HepG2 (cell line): ENCODE data around the gene ZMYND19. TPM values are rescaled to one million over a fixed set of nuclear protein-coding genes. Genes with fewer than 3 reads are reported as not detected.
A peak's percentile ranks its signal among the peaks of the same experiment; 100 is the strongest.

Source experiments
- DR1 ChIP-seq: sonication (generic); formaldehyde crosslinking; IDR thresholded peaks from 2 replicates; pipeline ENCODE4 v1.8.0; 2021; ENCODE audit warnings: mild to moderate bottlenecking, missing genetic modification reagents, inconsistent platforms
- FOXO4 ChIP-seq: sonication (generic); formaldehyde crosslinking; conservative IDR thresholded peaks from 2 replicates; pipeline ENCODE4 v1.8.1; 2023; ENCODE audit warnings: missing genetic modification reagents
- KDM4B ChIP-seq: sonication (generic); formaldehyde crosslinking; IDR thresholded peaks from 2 replicates; pipeline ENCODE4 v1.4.0; 2020; ENCODE audit warnings: missing genetic modification reagents
- KDM5B ChIP-seq: sonication (generic); formaldehyde crosslinking; IDR thresholded peaks from 2 replicates; pipeline ENCODE4 v1.4.0; 2020; ENCODE audit warnings: missing genetic modification reagents, mild to moderate bottlenecking, borderline replicate concordance
- MEIS2 ChIP-seq: sonication (generic); formaldehyde crosslinking; IDR thresholded peaks from 2 replicates; pipeline ENCODE4 v1.9.0; 2021; ENCODE audit warnings: mild to moderate bottlenecking, missing genetic modification reagents
- POLR2AphosphoS5 ChIP-seq: IDR thresholded peaks from 2 replicates; pipeline ENCODE4 v1.6.1; 2012; ENCODE audit warnings: low read depth, low read length
- REPIN1 ChIP-seq: sonication (generic); formaldehyde crosslinking; IDR thresholded peaks from 2 replicates; pipeline ENCODE4 v1.8.0; 2022; ENCODE audit warnings: missing genetic modification reagents, low read depth, mild to moderate bottlenecking, borderline replicate concordance
- SNAPC2 ChIP-seq: sonication (generic); formaldehyde crosslinking; IDR thresholded peaks from 2 replicates; pipeline ENCODE4 v1.8.1; 2022; ENCODE audit warnings: mild to moderate bottlenecking, missing genetic modification reagents
- TEAD2 ChIP-seq: sonication (generic); formaldehyde crosslinking; IDR thresholded peaks from 2 replicates; pipeline ENCODE4 v1.9.0; 2021; ENCODE audit warnings: missing genetic modification reagents
- ZGPAT ChIP-seq: IDR thresholded peaks from 2 replicates; pipeline ENCODE4 v1.6.1; 2016; ENCODE audit warnings: mild to moderate bottlenecking
- ZNF407 ChIP-seq: sonication (generic); formaldehyde crosslinking; IDR thresholded peaks from one replicate; pipeline ENCODE4 v1.5.1; 2020; ENCODE audit warnings: mild to moderate bottlenecking, missing genetic modification reagents; ENCODE audit errors: not compliant biosample characterization
- polyA plus RNA-seq, 8 experiments: library from polyadenylated mRNA; depleted of rRNA in 3 of 8; stranded (reverse) in 7 of 8; unstranded in 1 of 8; fragments of >200 nt; fragmentation: Illumina TruSeq in 4 of 8; extraction: Trizol in 4 of 8; gene quantifications; 2 replicates each; pipeline versions ENCODE4 v1.2.1 to v1.2.3, GENCODE V29; 2011 to 2016; ENCODE audit warnings: low read depth in 4 of 8, missing spikeins in 1 of 8, mixed read lengths in 1 of 8; ENCODE audit not compliant: insufficient read depth in 1 of 8
- total RNA-seq, 5 experiments: library from RNA; depleted of rRNA; stranded (reverse); fragments of >200 nt; fragmentation: Illumina TruSeq; extraction: Trizol; gene quantifications; 2 replicates each; pipeline ENCODE4 v1.2.3, GENCODE V29; 2016; ENCODE audit warnings: low read depth in 1 of 5
- TF ChIP-seq, protein P1 (sequence below), 2 experiments: IDR thresholded peaks; 2 replicates each; pipeline ENCODE4 v1.6.1; 2011 to 2012; ENCODE audit warnings: low read length in 2 of 2, borderline replicate concordance in 1 of 2, low read depth in 1 of 2, mild to moderate bottlenecking in 1 of 2, moderate library complexity in 1 of 2

Gene ZMYND19
- total and polyA plus RNA-seq, 2 of the 13 experiments (the other 11 are each of a cell fraction or from before 2014, with no cell fraction given): 21.3 to 38.7 TPM

GRCh38 chr9:137618105-137619067 lies 28.1 kb upstream of the ZMYND19 start, which contains the start of gene EHMT1 (continued):
- TF ChIP-seq FOXO4 (CRISPR knock-in tag) (0 out of 2 replicates have a peak, but pooled peaks have one; percentile 86), REPIN1 (CRISPR knock-in tag) (0 out of 2 replicates have a peak, but pooled peaks have one; percentile 41), KDM4B (CRISPR knock-in tag) (peak; percentile 67; the same call in 1 of the 2 replicates), ZNF407 (CRISPR knock-in tag) (no peak), ZGPAT (CRISPR knock-in tag) (peak; percentile 73; the same call in 1 of the 2 replicates), MEIS2 (CRISPR knock-in tag) (peak; percentile 65; the same call in 1 of the 2 replicates), DR1 (CRISPR knock-in tag) (0 out of 2 replicates have a peak, but pooled peaks have one; percentile 19), SNAPC2 (CRISPR knock-in tag) (no peak), POLR2AphosphoS5 (peak; percentile 62), KDM5B (CRISPR knock-in tag) (peak; percentile 49; the same call in 1 of the 2 replicates), TEAD2 (no peak)
- TF ChIP-seq, protein P1, sequence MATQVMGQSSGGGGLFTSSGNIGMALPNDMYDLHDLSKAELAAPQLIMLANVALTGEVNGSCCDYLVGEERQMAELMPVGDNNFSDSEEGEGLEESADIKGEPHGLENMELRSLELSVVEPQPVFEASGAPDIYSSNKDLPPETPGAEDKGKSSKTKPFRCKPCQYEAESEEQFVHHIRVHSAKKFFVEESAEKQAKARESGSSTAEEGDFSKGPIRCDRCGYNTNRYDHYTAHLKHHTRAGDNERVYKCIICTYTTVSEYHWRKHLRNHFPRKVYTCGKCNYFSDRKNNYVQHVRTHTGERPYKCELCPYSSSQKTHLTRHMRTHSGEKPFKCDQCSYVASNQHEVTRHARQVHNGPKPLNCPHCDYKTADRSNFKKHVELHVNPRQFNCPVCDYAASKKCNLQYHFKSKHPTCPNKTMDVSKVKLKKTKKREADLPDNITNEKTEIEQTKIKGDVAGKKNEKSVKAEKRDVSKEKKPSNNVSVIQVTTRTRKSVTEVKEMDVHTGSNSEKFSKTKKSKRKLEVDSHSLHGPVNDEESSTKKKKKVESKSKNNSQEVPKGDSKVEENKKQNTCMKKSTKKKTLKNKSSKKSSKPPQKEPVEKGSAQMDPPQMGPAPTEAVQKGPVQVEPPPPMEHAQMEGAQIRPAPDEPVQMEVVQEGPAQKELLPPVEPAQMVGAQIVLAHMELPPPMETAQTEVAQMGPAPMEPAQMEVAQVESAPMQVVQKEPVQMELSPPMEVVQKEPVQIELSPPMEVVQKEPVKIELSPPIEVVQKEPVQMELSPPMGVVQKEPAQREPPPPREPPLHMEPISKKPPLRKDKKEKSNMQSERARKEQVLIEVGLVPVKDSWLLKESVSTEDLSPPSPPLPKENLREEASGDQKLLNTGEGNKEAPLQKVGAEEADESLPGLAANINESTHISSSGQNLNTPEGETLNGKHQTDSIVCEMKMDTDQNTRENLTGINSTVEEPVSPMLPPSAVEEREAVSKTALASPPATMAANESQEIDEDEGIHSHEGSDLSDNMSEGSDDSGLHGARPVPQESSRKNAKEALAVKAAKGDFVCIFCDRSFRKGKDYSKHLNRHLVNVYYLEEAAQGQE (IDR thresholded peaks at IDR 0.05; ENCODE audit: borderline replicate concordance in 1 of 2, low read depth in 1 of 2, low read length in 2 of 2): 0 out of 4 replicates have a peak, but pooled peaks of 1 of the 2 experiments have one; percentile 5
